CD4-positive, alpha-beta T cell (primary cell): ENCODE data around the gene ATG3. TPM values are rescaled to one million over a fixed set of nuclear protein-coding genes. Genes with fewer than 3 reads are reported as not detected.

Experiments used
- ATAC-seq: fragments of 200-7000 bp; cut with Tn5 transposase; one replicate; pipeline ENCODE4 v1.10.0; 2022; ENCODE audit warnings: mild to moderate bottlenecking; ENCODE audit not compliant: poor library complexity
- CTCF ChIA-PET: fragments of 350-600 bp; sonication (Branson Sonifier 250); formaldehyde crosslinking; loops from one replicate; lab custom pipeline; 2021; ENCODE audit warnings: antibody characterized with exemption, inconsistent platforms; lab: Charles Lee
- POLR2A ChIA-PET: fragments of 350-600 bp; sonication (Branson Sonifier 250); formaldehyde crosslinking; loops from one replicate; lab custom pipeline; 2021; ENCODE audit warnings: antibody characterized with exemption, inconsistent platforms; lab: Charles Lee
- DNase-seq, 14 experiments: peaks; one replicate each; pipeline ENCODE4 v3.0.0-alpha.2; 2013 to 2020; ENCODE audit warnings: mixed read lengths in 2 of 14
- H3K27ac ChIP-seq, 2 donors: one replicate each; pipeline versions ENCODE4 v1.5.1 to v1.7.0; 2013; ENCODE audit warnings: low read length in 2 of 2, low read depth in 1 of 2, mild to moderate bottlenecking in 1 of 2
- H3K27me3 ChIP-seq, 2 experiments: 1 replicate in 1 of 2; 2 replicates in 1 of 2; pipeline versions ENCODE4 v1.6.1 to v1.7.0; 2013; ENCODE audit warnings: low read length in 2 of 2, control low read depth in 1 of 2, mild to moderate bottlenecking in 1 of 2, moderate library complexity in 1 of 2; ENCODE audit not compliant: insufficient read depth in 2 of 2, control insufficient read depth in 1 of 2
- H3K36me3 ChIP-seq: one replicate; pipeline ENCODE4 v1.6.1; 2013; ENCODE audit warnings: low read length, control low read depth; ENCODE audit not compliant: insufficient read depth
- H3K4me1 ChIP-seq: one replicate; pipeline ENCODE4 v1.6.1; 2013; ENCODE audit warnings: low read length, control low read depth; ENCODE audit not compliant: insufficient read depth
- H3K4me3 ChIP-seq: one replicate; pipeline ENCODE4 v1.5.1; 2013; ENCODE audit warnings: mild to moderate bottlenecking, low read length, moderate library complexity
- H3K9me3 ChIP-seq, 2 experiments: 1 replicate in 1 of 2; 2 replicates in 1 of 2; pipeline versions ENCODE4 v1.6.1 to v1.7.0; 2013; ENCODE audit warnings: low read length in 2 of 2, mild to moderate bottlenecking in 2 of 2, control low read depth in 1 of 2, moderate library complexity in 1 of 2; ENCODE audit not compliant: control insufficient read depth in 1 of 2, insufficient read depth in 1 of 2
- H3K27ac Mint-ChIP-seq: one replicate; pipeline ENCODE4 v1.8.0; 2020; ENCODE audit warnings: mixed read lengths
- H3K27me3 Mint-ChIP-seq: one replicate; pipeline ENCODE4 v1.8.0; 2021; ENCODE audit warnings: mixed read lengths
- H3K36me3 Mint-ChIP-seq: one replicate; pipeline ENCODE4 v1.8.0; 2021; ENCODE audit warnings: low read depth, mixed read lengths
- H3K4me1 Mint-ChIP-seq: one replicate; pipeline ENCODE4 v1.8.0; 2021; ENCODE audit warnings: low read depth, mixed read lengths
- H3K4me3 Mint-ChIP-seq: one replicate; pipeline ENCODE4 v1.8.0; 2020; ENCODE audit warnings: mild to moderate bottlenecking, mixed read lengths
- H3K9me3 Mint-ChIP-seq: one replicate; pipeline ENCODE4 v1.8.0; 2020; ENCODE audit warnings: mixed read lengths
- CTCF ChIP-seq: fragments of 200-600 bp; IDR thresholded peaks from one replicate; pipeline ENCODE4 v1.8.0; 2022; ENCODE audit warnings: antibody characterized with exemption, mild to moderate bottlenecking
- intact Hi-C, 2 experiments: fragments of 100-400 bp; cut with DNase I in 1 of 2; cut with micrococcal nuclease in 1 of 2; formaldehyde crosslinking; loops; one replicate each; pipeline versions ENCODE4 v1.15.1 to v1.9.0; 2023 to 2025; cut with DNase I, micrococcal nuclease
- total RNA-seq, 174 experiments: library from RNA in 2 of 174; stranded (reverse) in 2 of 174; gene quantifications; one replicate each; pipeline ENCODE4 v1.2.3 and lab custom pipeline; 2021 to 2026

Gene ATG3
- total RNA-seq, 2 experiments from 2014 or later, result 43.3 to 43.8 TPM

GRCh38 chr3:112561484-112561733 is 353 bp downstream of the ATG3 start:
- no peaks in the 10 kb centered on the region for H3K27me3 Mint-ChIP-seq
- H3K9me3 Mint-ChIP-seq, result no peaks in the 10 kb centered on the region
- peaks cover 54% of the 10 kb centered on the region for H3K36me3 Mint-ChIP-seq
- Histone ChIP-seq H3K27me3 (no peaks in the 10 kb centered on the region), H3K27ac (peak overlapping the region; percentile 94 to 98), H3K9me3 (no peaks in the 10 kb centered on the region), H3K36me3 (peaks cover 7% of the 10 kb centered on the region), H3K4me1 (peaks cover 17% of the 10 kb centered on the region), H3K4me3 (peak overlapping the region; percentile 85)
- H3K4me3 Mint-ChIP-seq, result peak overlapping the region; percentile 100
- ATAC-seq (peak; percentile 44), DNase-seq (peak in 3 of 14 experiments; percentile 68 to 91 (median 76))
- no peak for TF ChIP-seq CTCF
- H3K27ac Mint-ChIP-seq, result peak overlapping the region; percentile 100
- H3K4me1 Mint-ChIP-seq, result peaks cover 73% of the 10 kb centered on the region
- POLR2A ChIA-PET, result interaction anchor here (0.6 to 2.5 kb wide), 18 partner anchors 9 to 1135 kb away, joined by 3 to 14 read pairs (median 5); partner anchors contain the start of genes ABHD10, BTLA, CD200 and GCSAM
- CTCF ChIA-PET, result interaction anchor here (1.2 to 1.3 kb wide), 2 partner anchors 10 to 418 kb away, joined by 3 to 5 read pairs; no protein-coding TSS in a partner anchor
- intact Hi-C loops, result loop anchor here (5.0 to 10.0 kb wide), 6 partner anchors 413 to 1496 kb away; partner anchors contain the start of genes SPICE1 (in 2 of the 2), ATP6V1A (in 1 of the 2), CCDC191 (in 1 of the 2) and CD200R1 (in 1 of the 2)

- TF ChIP-seq CTCF, result no peak
- Histone ChIP-seq H3K9me3 (no peaks in the 10 kb centered on the region), H3K27ac (peak overlapping the region; percentile 94 to 98), H3K27me3 (no peaks in the 10 kb centered on the region), H3K4me1 (peaks cover 17% of the 10 kb centered on the region), H3K4me3 (peak overlapping the region; percentile 85), H3K36me3 (peaks cover 4% of the 10 kb centered on the region)
- Mint-ChIP-seq H3K27ac (peak overlapping the region; percentile 100), H3K36me3 (peaks cover 51% of the 10 kb centered on the region), H3K4me3 (peak overlapping the region; percentile 100), H3K27me3 (no peaks in the 10 kb centered on the region), H3K4me1 (peaks cover 72% of the 10 kb centered on the region), H3K9me3 (no peaks in the 10 kb centered on the region)
- DNase-seq (peak in 13 of 14 experiments; percentile 24 to 84 (median 59)), ATAC-seq (peak; percentile 17)
- ChIA-PET CTCF (interaction anchor here (1.3 kb wide), 1 partner anchor 10 kb away, joined by 5 read pairs; no protein-coding TSS in a partner anchor), POLR2A (interaction anchor here (0.6 to 2.5 kb wide), 15 partner anchors 9 to 1135 kb away, joined by 3 to 14 read pairs (median 5); partner anchors contain the start of genes ABHD10, BTLA, CD200 and GCSAM)
- intact Hi-C loops, result loop anchor here (5.0 to 10.0 kb wide), 6 partner anchors 414 to 1496 kb away; partner anchors contain the start of genes SPICE1 (in 2 of the 2), ATP6V1A (in 1 of the 2), CCDC191 (in 1 of the 2) and CD200R1 (in 1 of the 2)
Measured at GRCh38 chr3:112560721-112561483, 860 bp downstream of the ATG3 start.

GRCh38 chr3:112560307-112560706 is 1.5 kb downstream of the ATG3 start:
- no peak for TF ChIP-seq CTCF
- Histone ChIP-seq H3K27ac (no peak overlapping the region), H3K9me3 (no peaks in the 10 kb centered on the region), H3K27me3 (no peaks in the 10 kb centered on the region), H3K36me3 (peaks cover 4% of the 10 kb centered on the region), H3K4me3 (peak overlapping the region; percentile 85), H3K4me1 (peaks cover 17% of the 10 kb centered on the region)
- intact Hi-C loops, result loop anchor here (5.0 to 10.0 kb wide), 6 partner anchors 414 to 1497 kb away; partner anchors contain the start of genes SPICE1 (in 2 of the 2), ATP6V1A (in 1 of the 2), CCDC191 (in 1 of the 2) and CD200R1 (in 1 of the 2)
- ATAC-seq (no peak), DNase-seq (no peak)
- H3K27ac Mint-ChIP-seq, result peak overlapping the region; percentile 100
- H3K36me3 Mint-ChIP-seq, result peaks cover 53% of the 10 kb centered on the region
- H3K4me3 Mint-ChIP-seq, result peak overlapping the region; percentile 100
- no peaks in the 10 kb centered on the region for H3K9me3 Mint-ChIP-seq
- H3K27me3 Mint-ChIP-seq, result no peaks in the 10 kb centered on the region
- H3K4me1 Mint-ChIP-seq, result peaks cover 74% of the 10 kb centered on the region
- ChIA-PET CTCF (interaction anchor here (0.5 kb wide), 1 partner anchor 435 kb away, joined by 3 read pairs; no protein-coding TSS in a partner anchor), POLR2A (interaction anchor here (2.5 kb wide), 1 partner anchor 8 kb away, joined by 10 read pairs; no protein-coding TSS in a partner anchor)
